ENCODE results near the gene KRTAP5-10.
"Not testable (repeated sequence)": the region's sequence is repeated elsewhere in the genome, so short reads cannot be mapped to it uniquely, and the experiment has no call there.

Gene KRTAP5-10

GRCh38 chr11:71611218-71611910, 46.0 kb downstream of the KRTAP5-10 start:
- DNase-seq (ENCODE audit: low read depth, low spot score): not testable (repeated sequence)

DNA sequence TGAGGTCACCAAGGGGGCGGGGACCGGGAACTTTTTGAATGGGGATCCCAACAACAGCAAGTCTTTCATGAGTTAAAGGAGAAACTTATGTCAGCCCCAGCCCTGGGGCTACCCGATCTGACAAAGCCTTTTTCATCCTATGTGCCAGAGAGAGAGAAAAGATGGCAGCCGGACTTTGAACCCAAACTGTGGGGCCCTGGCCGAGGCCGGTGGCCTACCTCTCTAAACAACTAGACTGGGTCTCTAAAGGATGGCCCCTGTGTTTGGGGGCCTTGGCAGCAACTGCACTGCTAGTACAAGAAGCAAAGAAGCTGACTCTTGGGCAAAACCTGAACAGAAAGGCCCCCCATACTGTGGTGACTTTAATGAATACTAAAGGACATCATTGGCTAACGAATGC, 48.6 kb downstream of the KRTAP5-10 start:
- not testable (repeated sequence) for DNase-seq (ENCODE audit: low read depth, low spot score)

DNA sequence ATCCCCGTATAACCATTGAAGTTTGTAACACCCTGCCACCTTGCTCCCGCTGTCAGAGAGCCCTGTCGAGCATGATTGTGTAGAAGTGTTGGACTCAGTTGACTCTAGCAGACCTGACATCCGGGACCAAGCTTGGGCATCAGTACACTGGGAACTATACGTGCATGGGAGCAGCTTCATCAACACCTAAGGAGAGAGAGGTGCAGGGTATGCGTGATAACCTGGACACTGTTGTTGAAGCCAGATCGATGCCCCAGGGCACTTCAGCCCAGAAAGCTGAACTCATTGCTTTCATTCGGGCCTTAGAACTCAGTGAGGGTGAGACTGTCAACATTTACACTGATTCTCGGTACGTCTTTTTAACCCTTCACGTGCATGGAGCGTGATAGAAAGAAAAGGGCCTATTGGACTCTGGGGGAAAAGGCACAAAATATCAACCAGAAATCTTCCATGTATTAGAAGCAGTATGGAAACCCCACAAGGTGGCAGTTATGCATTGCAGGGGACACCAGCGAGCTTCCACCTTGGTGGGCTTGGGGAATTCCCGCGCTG, 49.1 kb downstream of the KRTAP5-10 start:
- peak; percentile 47 for DNase-seq (ENCODE audit: low read depth, low spot score)

DNA sequence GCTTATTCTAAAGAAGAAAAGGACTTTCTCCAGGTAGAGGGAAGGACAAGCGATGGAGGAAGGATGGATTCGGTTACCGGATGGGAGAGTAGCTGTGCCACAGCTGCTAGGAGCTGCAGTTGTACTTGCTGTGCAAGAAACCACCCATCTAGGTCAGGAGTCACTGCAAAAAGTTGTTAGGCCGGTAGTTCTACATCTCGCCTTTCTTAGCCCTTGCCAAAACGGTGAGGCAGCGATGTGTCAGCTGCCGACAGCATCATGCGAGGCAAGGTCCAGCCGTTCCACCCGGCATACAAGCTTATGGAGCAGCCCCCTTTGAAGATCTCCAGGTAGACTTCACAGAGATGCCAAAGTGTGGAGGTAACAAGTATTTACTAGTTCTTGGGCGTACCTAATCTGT, 49.6 kb downstream of the KRTAP5-10 start:
- DNase-seq (ENCODE audit: low read depth, low spot score): peak; percentile 71

Measured in ELF-1 (cell line).